ENCODE measurements around the gene ABHD8. TPM values are rescaled to one million over a fixed set of nuclear protein-coding genes. Genes with fewer than 3 reads are reported as not detected.

ABHD8 gene
- total RNA-seq, 1 donor from 2014 or later, result 5.7 TPM

GRCh38 chr19:17266026-17266425 lies 37.2 kb downstream of the ABHD8 start:
- no peak for DNase-seq

- DNase-seq, result no peak
Observed at GRCh38 chr19:17264641-17264979, 38.6 kb downstream of the ABHD8 start, which contains the start of gene USHBP1. Gene USHBP1, minus strand, starts transcription at chr19:17264745. Its CDS starts 446 bp downstream, at chr19:17264299.

GRCh38 chr19:17263712-17264640 lies 39.2 kb downstream of the ABHD8 start:
- DNase-seq, result no peak

- DNase-seq, result no peak
Observed at GRCh38 chr19:17262557-17262956, 40.7 kb downstream of the ABHD8 start.

- DNase-seq, result no peak
Observed at GRCh38 chr19:17260842-17261325, 42.3 kb downstream of the ABHD8 start.

GRCh38 chr19:17259934-17260333 lies 43.3 kb downstream of the ABHD8 start:
- no peak for DNase-seq

- DNase-seq, result no peak
Observed at GRCh38 chr19:17259118-17259780, 44.0 kb downstream of the ABHD8 start.

GRCh38 chr19:17256130-17256529 lies 47.1 kb downstream of the ABHD8 start:
- DNase-seq, result no peak

GRCh38 chr19:17255150-17255621 lies 48.0 kb downstream of the ABHD8 start:
- DNase-seq, result no peak

- no peak for DNase-seq
Observed at GRCh38 chr19:17254636-17255035, 48.6 kb downstream of the ABHD8 start.

GRCh38 chr19:17249887-17250548 lies 53.2 kb downstream of the ABHD8 start:
- no peak for DNase-seq

GRCh38 chr19:17248011-17248776 lies 55.0 kb downstream of the ABHD8 start:
- DNase-seq, result no peak

- no peak for DNase-seq
Observed at GRCh38 chr19:17246681-17247425, 56.4 kb downstream of the ABHD8 start.

- no peak for DNase-seq
Observed at GRCh38 chr19:17245535-17245984, 57.7 kb downstream of the ABHD8 start, which contains the start of gene NR2F6. Gene NR2F6, minus strand, starts transcription at chr19:17245919. Its CDS starts 699 bp downstream, at chr19:17245220.

- no peak for DNase-seq
Observed at GRCh38 chr19:17244618-17245534, 58.3 kb downstream of the ABHD8 start.

- DNase-seq, result no peak
Observed at GRCh38 chr19:17243830-17244617, 59.2 kb downstream of the ABHD8 start.

- DNase-seq, result no peak
Observed at GRCh38 chr19:17243211-17243829, 59.9 kb downstream of the ABHD8 start.

- DNase-seq, result no peak
Observed at GRCh38 chr19:17242431-17243208, 60.6 kb downstream of the ABHD8 start.
